Measurements from ENCODE around the gene ST6GALNAC5. TPM values are rescaled to one million over a fixed set of nuclear protein-coding genes. Genes with fewer than 3 reads are reported as not detected.

ST6GALNAC5 gene
- total RNA-seq, 3 donors from 2014 or later (not counting 1 experiment from before 2014, with no cell fraction given) = not detected

- Mint-ChIP-seq H3K27me3 (ENCODE audit: low read depth in 2 of 2) (peaks cover 9 to 15% of the 10 kb centered on the region in 2 donors), H3K4me3 (no peak overlapping the region), H3K4me1 (no peaks in the 10 kb centered on the region), H3K27ac (no peak overlapping the region), H3K9me3 (no peaks in the 10 kb centered on the region), H3K36me3 (no peaks in the 10 kb centered on the region)
- ATAC-seq (no peak), DNase-seq (no peak)
- Histone ChIP-seq H3K27me3 (ENCODE audit: control insufficient read depth, insufficient read depth, low read length) (no peaks in the 10 kb centered on the region), H3K4me3 (ENCODE audit: low read length) (no peak overlapping the region), H3K36me3 (ENCODE audit: control insufficient read depth, insufficient read depth, low read length) (no peaks in the 10 kb centered on the region), H3K4me1 (ENCODE audit: control insufficient read depth, insufficient read depth, low read length) (no peaks in the 10 kb centered on the region), H3K9me3 (ENCODE audit: control insufficient read depth, insufficient read depth, low read length) (no peaks in the 10 kb centered on the region), H3K27ac (ENCODE audit: low read length) (no peak overlapping the region)
- WGBS (ENCODE audit: insufficient coverage) = 90% methylated on average over 6 of the region's 6 CpGs
- intact Hi-C loops (cut with micrococcal nuclease) = no loop called here
- TF ChIP-seq CTCF (IDR thresholded peaks at IDR 0.05) = no peak
These were observed 51.8 kb downstream of the ST6GALNAC5 start for GRCh38 chr1:76919085-76919484.

GRCh38 chr1:76921590-76921989, 54.3 kb downstream of the ST6GALNAC5 start:
- Mint-ChIP-seq H3K27me3 (ENCODE audit: low read depth in 2 of 2) (peaks cover 16 to 18% of the 10 kb centered on the region in 2 donors), H3K9me3 (no peaks in the 10 kb centered on the region), H3K36me3 (no peaks in the 10 kb centered on the region), H3K4me1 (no peaks in the 10 kb centered on the region), H3K27ac (no peak overlapping the region), H3K4me3 (no peak overlapping the region)
- 70% methylated on average over 1 of the region's 3 CpGs for WGBS (ENCODE audit: insufficient coverage)
- no peak overlapping the region for H3K4me3 ChIP-seq (ENCODE audit: low read length)
- intact Hi-C loops (cut with micrococcal nuclease) = no loop called here
- no peaks in the 10 kb centered on the region for H3K4me1 ChIP-seq (ENCODE audit: control insufficient read depth, insufficient read depth, low read length)
- no peaks in the 10 kb centered on the region for H3K27me3 ChIP-seq (ENCODE audit: control insufficient read depth, insufficient read depth, low read length)
- no peaks in the 10 kb centered on the region for H3K9me3 ChIP-seq (ENCODE audit: control insufficient read depth, insufficient read depth, low read length)
- no peak overlapping the region for H3K27ac ChIP-seq (ENCODE audit: low read length)
- no peak for TF ChIP-seq CTCF (IDR thresholded peaks at IDR 0.05)
- no peak for ATAC-seq
- DNase-seq = no peak
- H3K36me3 ChIP-seq (ENCODE audit: control insufficient read depth, insufficient read depth, low read length) = no peaks in the 10 kb centered on the region

- intact Hi-C loops (cut with micrococcal nuclease) = no loop called here
- no peaks in the 10 kb centered on the region for H3K4me1 ChIP-seq (ENCODE audit: control insufficient read depth, insufficient read depth, low read length)
- H3K27me3 ChIP-seq (ENCODE audit: control insufficient read depth, insufficient read depth, low read length) = no peaks in the 10 kb centered on the region
- Mint-ChIP-seq H3K4me3 (no peak overlapping the region), H3K9me3 (no peaks in the 10 kb centered on the region), H3K27me3 (ENCODE audit: low read depth in 2 of 2) (peaks cover 7 to 12% of the 10 kb centered on the region in 2 donors), H3K27ac (no peak overlapping the region), H3K36me3 (no peaks in the 10 kb centered on the region), H3K4me1 (no peaks in the 10 kb centered on the region)
- no peak for TF ChIP-seq CTCF (IDR thresholded peaks at IDR 0.05)
- no peak overlapping the region for H3K27ac ChIP-seq (ENCODE audit: low read length)
- no peak for ATAC-seq
- WGBS (ENCODE audit: insufficient coverage) = 86% methylated on average over 3 of the region's 3 CpGs
- DNase-seq = no peak
- no peaks in the 10 kb centered on the region for H3K36me3 ChIP-seq (ENCODE audit: control insufficient read depth, insufficient read depth, low read length)
- H3K9me3 ChIP-seq (ENCODE audit: control insufficient read depth, insufficient read depth, low read length) = peaks cover 2% of the 10 kb centered on the region
- H3K4me3 ChIP-seq (ENCODE audit: low read length) = no peak overlapping the region
These were observed 58.5 kb downstream of the ST6GALNAC5 start for GRCh38 chr1:76925825-76926224.

GRCh38 chr1:76928522-76928921, 61.2 kb downstream of the ST6GALNAC5 start:
- Histone ChIP-seq H3K4me3 (ENCODE audit: low read length) (no peak overlapping the region), H3K27ac (ENCODE audit: low read length) (no peak overlapping the region), H3K9me3 (ENCODE audit: control insufficient read depth, insufficient read depth, low read length) (peaks cover 5% of the 10 kb centered on the region), H3K36me3 (ENCODE audit: control insufficient read depth, insufficient read depth, low read length) (no peaks in the 10 kb centered on the region), H3K27me3 (ENCODE audit: control insufficient read depth, insufficient read depth, low read length) (peaks cover 2% of the 10 kb centered on the region), H3K4me1 (ENCODE audit: control insufficient read depth, insufficient read depth, low read length) (no peaks in the 10 kb centered on the region)
- Mint-ChIP-seq H3K4me3 (no peak overlapping the region), H3K9me3 (peaks cover 3 to 6% of the 10 kb centered on the region in 2 donors), H3K4me1 (no peaks in the 10 kb centered on the region), H3K27ac (no peak overlapping the region), H3K36me3 (no peaks in the 10 kb centered on the region), H3K27me3 (ENCODE audit: low read depth in 2 of 2) (peaks cover 7 to 11% of the 10 kb centered on the region in 2 donors)
- no peak for DNase-seq
- no peak for TF ChIP-seq CTCF (IDR thresholded peaks at IDR 0.05)
- 88% methylated on average over 1 of the region's 2 CpGs for WGBS (ENCODE audit: insufficient coverage)
- no peak for ATAC-seq
- intact Hi-C loops (cut with micrococcal nuclease) = no loop called here
